Naive thymus-derived CD4-positive, alpha-beta T cell (primary cell): ENCODE results near the gene CNNM3. TPM values are rescaled to one million over a fixed set of nuclear protein-coding genes. Genes with fewer than 3 reads are reported as not detected.

ENCODE experiments used
- ATAC-seq: fragments of 150-1000 bp; cut with Tn5 transposase; 2 replicates; pipeline ENCODE4 v1.10.0; 2021; ENCODE audit warnings: mild to moderate bottlenecking, moderate library complexity
- CTCF ChIA-PET: fragments of 350-600 bp; sonication (Branson Sonifier 250); formaldehyde crosslinking; loops from one replicate; lab custom pipeline; 2021; ENCODE audit warnings: antibody characterized with exemption; lab: Charles Lee
- POLR2A ChIA-PET: fragments of 350-600 bp; sonication (Branson Sonifier 250); formaldehyde crosslinking; loops from one replicate; lab custom pipeline; 2021; ENCODE audit warnings: antibody characterized with exemption, inconsistent platforms; lab: Charles Lee
- DNase-seq, 9 donors: peaks; one replicate each; pipeline versions ENCODE4 v3.0.0 to v3.0.0-alpha.2; 2020 to 2022; ENCODE audit warnings: mixed read lengths in 1 of 9
- H3K27ac ChIP-seq: one replicate; pipeline ENCODE4 v1.7.0; 2013; ENCODE audit warnings: mild to moderate bottlenecking, low read depth, low read length, moderate library complexity
- H3K27me3 ChIP-seq, 2 donors: one replicate each; pipeline ENCODE4 v1.7.0; 2013; ENCODE audit warnings: low read length in 2 of 2, mild to moderate bottlenecking in 2 of 2, moderate library complexity in 2 of 2; ENCODE audit not compliant: control insufficient read depth in 2 of 2, insufficient read depth in 2 of 2
- H3K36me3 ChIP-seq, 3 experiments: 1 replicate in 2 of 3; 2 replicates in 1 of 3; pipeline ENCODE4 v1.7.0; 2013; ENCODE audit warnings: low read length in 3 of 3, mild to moderate bottlenecking in 3 of 3, moderate library complexity in 1 of 3; ENCODE audit not compliant: insufficient read depth in 3 of 3, control insufficient read depth in 2 of 3
- H3K4me1 ChIP-seq, 2 donors: one replicate each; pipeline ENCODE4 v1.7.0; 2013; ENCODE audit warnings: low read length in 2 of 2, mild to moderate bottlenecking in 2 of 2, moderate library complexity in 1 of 2; ENCODE audit not compliant: control insufficient read depth in 2 of 2, insufficient read depth in 2 of 2
- H3K4me3 ChIP-seq: 2 replicates; pipeline ENCODE4 v1.7.0; 2013; ENCODE audit warnings: mild to moderate bottlenecking, low read length
- H3K9me3 ChIP-seq, 3 experiments: 1 replicate in 2 of 3; 2 replicates in 1 of 3; pipeline ENCODE4 v1.7.0; 2013; ENCODE audit warnings: low read length in 3 of 3; ENCODE audit not compliant: control insufficient read depth in 2 of 3
- H3K27ac Mint-ChIP-seq, 9 donors: one replicate each; pipeline ENCODE4 v1.8.0; 2020 to 2022; ENCODE audit warnings: mixed read lengths in 9 of 9, mild to moderate bottlenecking in 8 of 9, moderate library complexity in 5 of 9, inconsistent platforms in 2 of 9
- H3K27me3 Mint-ChIP-seq, 5 donors: one replicate each; pipeline ENCODE4 v1.8.0; 2021 to 2022; ENCODE audit warnings: mixed read lengths in 5 of 5, mild to moderate bottlenecking in 1 of 5
- H3K36me3 Mint-ChIP-seq, 5 donors: one replicate each; pipeline ENCODE4 v1.8.0; 2020 to 2022; ENCODE audit warnings: mixed read lengths in 5 of 5, mild to moderate bottlenecking in 3 of 5, inconsistent platforms in 1 of 5
- H3K4me1 Mint-ChIP-seq, 7 donors: one replicate each; pipeline ENCODE4 v1.8.0; 2020 to 2022; ENCODE audit warnings: mixed read lengths in 7 of 7, mild to moderate bottlenecking in 3 of 7, inconsistent platforms in 1 of 7
- H3K4me3 Mint-ChIP-seq, 10 donors: one replicate each; pipeline ENCODE4 v1.8.0; 2020 to 2022; ENCODE audit warnings: mild to moderate bottlenecking in 10 of 10, mixed read lengths in 10 of 10, moderate library complexity in 6 of 10, inconsistent platforms in 2 of 10
- H3K9me3 Mint-ChIP-seq, 11 donors: one replicate each; pipeline ENCODE4 v1.8.0; 2020 to 2022; ENCODE audit warnings: mixed read lengths in 11 of 11, mild to moderate bottlenecking in 4 of 11, inconsistent platforms in 1 of 11, moderate library complexity in 1 of 11
- intact Hi-C, 2 donors: fragments of 100-400 bp; cut with micrococcal nuclease; formaldehyde crosslinking; loops; one replicate each; pipeline ENCODE4 v1.15.1; 2023
- microRNA-seq: library from miRNA; unstranded; fragments of <30 nt; microRNA quantifications from one replicate; pipeline ENCODE4 v1.2.0, GENCODE V29; 2022; ENCODE audit warnings: borderline microRNAs expressed
- polyA plus RNA-seq, 2 donors: library from polyadenylated mRNA; unstranded; fragments of 300-500 nt; fragmentation: Illumina TruSeq; gene quantifications; one replicate each; pipeline ENCODE4 v1.2.3, GENCODE V29; 2021
- total RNA-seq, 6 experiments: library from RNA in 5 of 6; stranded (reverse) in 5 of 6; gene quantifications; 1 replicate in 5 of 6; 2 replicates in 1 of 6; pipeline ENCODE4 v1.2.3 and lab custom pipeline; 2021 to 2026

The CNNM3 gene
- total and polyA plus RNA-seq, 7 experiments from 2014 or later = 4.0 to 51.5 (median 37.7) TPM

- no peak overlapping the region for H3K27ac Mint-ChIP-seq
- intact Hi-C loops = no loop called here
- POLR2A ChIA-PET = interaction anchor here (0.9 to 1.6 kb wide), 4 partner anchors 8 to 16 kb away, joined by 3 to 5 read pairs (median 3); no protein-coding TSS in a partner anchor
- H3K36me3 ChIP-seq = no peaks in the 10 kb centered on the region
- H3K4me1 ChIP-seq = peaks cover 0 to 6% of the 10 kb centered on the region in 2 donors
- H3K27me3 Mint-ChIP-seq = peaks cover 0 to 2% (median 0%) of the 10 kb centered on the region in 5 donors
- H3K36me3 Mint-ChIP-seq = no peaks in the 10 kb centered on the region
- H3K4me3 ChIP-seq = no peak overlapping the region
- CTCF ChIA-PET = no interaction called here
- H3K9me3 ChIP-seq = no peaks in the 10 kb centered on the region
- H3K4me1 Mint-ChIP-seq = peaks cover 8 to 20% (median 12%) of the 10 kb centered on the region in 7 donors
- DNase-seq (no peak), ATAC-seq (no peak)
- peaks cover 0 to 2% (median 0%) of the 10 kb centered on the region in 11 donors for H3K9me3 Mint-ChIP-seq
- H3K27ac ChIP-seq = no peak overlapping the region
- no peaks in the 10 kb centered on the region for H3K27me3 ChIP-seq
- H3K4me3 Mint-ChIP-seq = no peak overlapping the region
Measured at GRCh38 chr2:96883306-96883705, 67.2 kb downstream of the CNNM3 start.

Small RNA genes lying within 50 kb of the gene (microRNA-seq; reads per million reads assigned to microRNA genes)
- not detected for gene MIR3127

Other genes with a start within 250 kb of the CNNM3 start
- gene KANSL3, start 178.0 kb upstream of the CNNM3 start, total RNA-seq = 10 to 100 TPM; 54.0 to 65.0 (median 55.9) TPM
- gene KANSL3, start 178.0 kb upstream of the CNNM3 start, polyA plus RNA-seq = 10 to 100 TPM; 13.5 to 22.7 TPM
- not detected for gene FER1L5, start 173.5 kb upstream of the CNNM3 start, total RNA-seq
- gene FER1L5, start 173.5 kb upstream of the CNNM3 start, polyA plus RNA-seq = under 1 TPM in 1 of 2 donors, not detected in 1; 0.02 TPM
- 10 to 100 TPM in 2 of 5 experiments, 1 to 10 TPM in 3; 5.0 to 10.9 (median 9.2) TPM for gene LMAN2L, start 76.2 kb upstream of the CNNM3 start, total RNA-seq
- 10 to 100 TPM; 16.8 to 28.4 TPM for gene LMAN2L, start 76.2 kb upstream of the CNNM3 start, polyA plus RNA-seq
- gene CNNM4, start 55.4 kb upstream of the CNNM3 start, total RNA-seq = 1 to 10 TPM; 4.6 to 9.5 (median 5.5) TPM
- 1 to 10 TPM; 1.4 to 2.0 TPM for gene CNNM4, start 55.4 kb upstream of the CNNM3 start, polyA plus RNA-seq
- 10 to 100 TPM in 4 of 5 experiments, 1 to 10 TPM in 1; 9.4 to 19.8 (median 17.8) TPM for gene ANKRD23, start 27.8 kb downstream of the CNNM3 start, total RNA-seq
- gene ANKRD23, start 27.8 kb downstream of the CNNM3 start, polyA plus RNA-seq = under 1 TPM; 0.64 to 0.87 TPM
- 10 to 100 TPM; 12.0 to 38.4 (median 16.4) TPM for gene ANKRD39, start 41.7 kb downstream of the CNNM3 start, total RNA-seq
- 10 to 100 TPM; 15.6 to 19.9 TPM for gene ANKRD39, start 41.7 kb downstream of the CNNM3 start, polyA plus RNA-seq
- gene SEMA4C, start 53.8 kb downstream of the CNNM3 start, total RNA-seq = 10 to 100 TPM; 33.5 to 74.7 (median 44.1) TPM
- 1 to 10 TPM; 3.1 to 5.1 TPM for gene SEMA4C, start 53.8 kb downstream of the CNNM3 start, polyA plus RNA-seq
- 1 to 10 TPM in 2 of 5 experiments, under 1 TPM in 2, not detected in 1; 0.97 to 2.1 (median 1.1) TPM for gene FAM178B, start 170.3 kb downstream of the CNNM3 start, total RNA-seq
- under 1 TPM; 0.49 to 0.97 TPM for gene FAM178B, start 170.3 kb downstream of the CNNM3 start, polyA plus RNA-seq